ENCODE results near the gene ZNHIT1.

- TF ChIP-seq CTCF (IDR thresholded peaks at IDR 0.05), result no peak
- no peak for TF ChIP-seq EP300 (IDR thresholded peaks at IDR 0.05)
- no peak for TF ChIP-seq POLR2A (IDR thresholded peaks at IDR 0.05)
- no peak for TF ChIP-seq POLR2AphosphoS5 (IDR thresholded peaks at IDR 0.05)
Measured at GRCh38 chr7:101205901-101206664, 11.9 kb upstream of the ZNHIT1 start.
